ENCODE measurements around the gene PPP6R2.

DNA sequence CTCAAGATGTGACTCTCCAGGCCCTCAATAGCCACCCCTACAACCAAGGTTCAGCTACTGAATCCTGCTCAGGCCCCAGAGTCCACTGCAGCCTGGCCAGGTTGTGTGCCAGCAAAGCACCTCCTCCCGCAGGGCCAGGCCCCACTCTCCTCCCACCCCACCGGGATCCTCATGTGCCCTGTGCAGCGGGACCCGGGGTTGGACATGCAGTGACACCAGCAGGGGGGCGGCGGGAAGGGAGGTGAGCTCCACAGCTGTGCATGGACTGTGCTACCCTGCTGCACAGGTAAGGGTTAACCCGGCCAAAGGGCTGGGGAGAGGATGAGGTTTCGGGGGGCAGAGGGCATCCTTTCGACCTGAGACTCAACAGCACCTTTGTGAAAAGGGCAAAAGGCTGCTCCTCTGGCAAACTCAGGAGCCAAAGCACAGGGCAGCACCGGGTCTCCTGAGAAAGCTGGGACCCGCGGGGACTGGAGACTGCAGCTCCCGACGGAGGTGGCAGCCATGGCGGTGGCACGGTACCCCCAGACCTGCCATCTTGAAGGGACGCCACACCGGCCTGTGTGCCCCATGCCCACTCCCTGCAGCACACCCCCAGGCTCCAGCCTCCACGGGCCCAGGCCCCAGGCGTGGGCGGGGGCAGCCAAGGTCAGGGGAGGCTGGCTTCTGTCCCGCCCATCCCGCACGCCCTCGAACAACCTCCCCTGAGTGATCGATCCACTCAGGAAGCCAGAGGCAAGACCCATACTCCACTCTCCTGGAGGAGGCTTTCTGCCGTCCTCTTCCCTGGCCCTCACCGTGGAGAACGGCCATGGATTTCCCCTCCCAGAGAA lies 46.3 kb upstream of the PPP6R2 start:
- TF ChIP-seq CTCF (IDR thresholded peaks at IDR 0.05) (no peak), POLR2A (IDR thresholded peaks at IDR 0.05) (no peak)
